Measurements from ENCODE around the gene ZNRD2.

ZNRD2 gene

DNA sequence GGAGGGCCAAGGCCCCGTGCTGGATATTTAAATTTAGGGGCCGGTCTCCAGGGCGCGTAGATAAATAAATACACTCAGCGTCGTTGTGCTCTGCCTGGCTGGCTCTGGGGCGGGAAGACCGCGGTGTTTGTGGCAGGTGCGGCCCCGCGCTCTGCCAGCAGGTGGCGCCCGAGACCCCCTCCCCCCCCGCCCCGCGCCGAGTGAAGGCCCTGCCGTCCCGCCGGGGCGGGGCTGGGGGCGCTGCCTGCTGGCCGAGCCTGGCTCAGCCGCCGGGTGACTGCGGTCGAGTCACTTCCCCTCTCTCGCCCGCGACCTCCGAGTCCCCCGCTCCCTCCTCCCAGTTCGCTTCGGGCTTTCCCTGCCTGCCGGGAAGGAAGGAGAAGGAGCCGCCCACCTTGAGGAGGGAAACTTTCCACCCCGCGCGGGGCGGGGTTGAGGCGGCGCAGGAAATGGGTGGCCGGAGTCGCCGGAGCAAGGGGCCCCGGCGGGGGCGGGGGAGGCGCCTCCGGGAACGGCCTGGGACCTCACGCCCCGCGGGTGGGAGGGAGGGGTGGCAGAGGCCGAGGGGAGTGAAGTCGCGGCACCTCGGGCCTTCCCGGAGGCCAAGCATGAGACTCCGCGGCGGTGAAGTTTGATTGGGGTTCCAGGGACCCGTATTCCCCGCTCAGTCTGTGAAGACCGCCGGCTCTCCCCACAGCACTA lies 4.0 kb downstream of the ZNRD2 start:
- no peak for DNase-seq

DNA sequence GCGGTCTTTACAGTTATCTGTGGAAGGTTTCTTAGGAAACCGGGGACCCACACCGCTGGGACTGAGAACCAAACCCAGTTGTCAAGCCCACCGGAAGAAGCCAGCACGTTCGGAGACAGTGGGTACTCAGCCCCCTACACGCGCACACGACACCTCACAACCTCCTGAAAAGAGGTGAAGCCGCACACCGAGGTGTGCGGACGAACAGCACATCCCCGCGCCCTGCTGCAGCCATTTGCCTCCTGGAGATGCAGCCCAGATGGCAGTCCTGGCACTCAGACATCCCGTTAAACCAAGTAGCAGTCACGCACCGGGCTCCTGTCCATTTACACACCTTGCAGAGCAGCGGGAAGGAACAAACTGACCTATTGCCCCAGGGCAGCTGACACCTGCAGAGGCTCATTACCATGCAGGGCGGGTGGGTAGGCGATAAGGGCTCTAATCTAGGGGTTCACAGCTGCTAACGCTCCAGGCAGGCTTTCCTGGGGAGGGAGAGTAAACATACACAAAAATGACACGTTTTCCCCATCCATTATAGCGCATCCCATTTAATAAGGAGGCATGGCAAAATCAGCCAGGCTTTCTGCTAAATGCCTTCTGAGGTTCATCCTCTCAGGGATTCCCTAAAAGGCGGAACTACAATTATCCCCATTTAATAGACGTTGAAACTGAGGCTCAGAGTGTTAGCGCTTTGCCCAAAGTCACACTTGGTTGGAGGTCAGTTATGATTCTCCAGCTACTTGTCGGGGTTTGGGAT lies 4.7 kb downstream of the ZNRD2 start:
- DNase-seq, result no peak

GRCh38 chr11:65575568-65576231 lies 5.4 kb downstream of the ZNRD2 start, which contains the start of gene EHBP1L1:
EHBP1L1 (plus strand) TSS chr11:65576053; CDS start chr11:65576303, 250 bp downstream.
- no peak for DNase-seq

- no peak for DNase-seq
Measured at GRCh38 chr11:65576232-65576866, 6.1 kb downstream of the ZNRD2 start.

DNA sequence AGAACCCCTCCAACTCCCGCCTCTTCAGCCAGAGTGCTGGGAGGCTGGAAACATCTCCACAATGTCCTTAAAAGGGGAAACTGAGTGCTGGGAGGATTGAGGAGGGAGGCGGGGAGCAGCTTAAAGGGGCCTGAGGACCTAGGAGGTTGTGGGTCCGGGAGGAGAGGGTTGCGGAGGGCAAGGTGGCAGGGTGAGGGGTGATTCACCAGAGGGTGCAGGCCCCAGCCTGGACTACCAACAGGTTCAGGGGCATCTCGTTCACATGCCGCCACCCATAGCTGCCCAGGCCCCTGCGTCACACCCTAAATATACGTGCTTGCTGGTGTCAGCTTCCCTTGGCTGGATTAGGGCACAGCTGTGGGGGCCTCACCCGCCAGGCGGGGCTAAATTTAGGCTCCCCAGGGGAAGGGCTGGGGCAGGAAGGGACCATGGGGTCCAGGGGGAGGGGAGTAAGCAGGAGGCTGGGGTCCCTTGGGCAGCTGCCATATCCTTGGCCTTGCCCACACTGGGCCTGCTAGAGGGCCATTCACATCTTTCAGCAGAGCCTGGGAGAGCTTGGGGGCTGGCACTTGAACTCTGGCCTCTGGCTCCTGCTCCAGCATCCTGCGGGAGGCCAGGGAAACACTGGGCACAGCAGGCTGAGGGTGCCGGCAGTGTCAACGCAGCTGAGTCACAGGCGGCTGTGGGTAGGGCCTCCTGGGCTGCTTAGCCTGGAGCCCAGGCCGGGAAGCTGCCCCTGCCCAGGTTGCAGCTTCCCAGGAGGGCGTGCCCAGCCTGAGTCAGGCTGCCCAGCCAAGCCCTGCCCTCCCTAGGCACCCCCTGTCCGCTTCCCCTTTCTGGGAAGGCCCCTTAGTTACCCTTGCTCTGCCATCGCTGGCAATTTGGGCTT lies 6.8 kb downstream of the ZNRD2 start:
- no peak for DNase-seq

DNA sequence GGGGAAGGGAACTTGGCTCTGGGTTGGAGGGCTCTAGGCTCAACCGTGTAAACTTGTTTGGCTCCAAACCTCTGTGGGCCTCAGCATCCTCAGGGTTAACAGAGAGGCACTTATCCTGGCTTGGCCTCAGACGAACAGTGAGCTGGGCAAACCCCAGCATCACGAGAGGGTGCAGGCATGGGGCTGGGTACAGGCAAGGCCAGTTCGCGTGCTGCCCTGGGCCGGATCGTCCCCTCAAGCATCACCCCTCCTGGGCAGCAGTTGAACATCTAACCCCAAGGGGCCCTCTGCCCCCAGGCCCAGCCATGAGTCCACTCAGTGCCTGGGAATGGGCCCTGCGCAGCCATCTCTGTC lies 7.5 kb downstream of the ZNRD2 start:
- DNase-seq, result no peak

DNA sequence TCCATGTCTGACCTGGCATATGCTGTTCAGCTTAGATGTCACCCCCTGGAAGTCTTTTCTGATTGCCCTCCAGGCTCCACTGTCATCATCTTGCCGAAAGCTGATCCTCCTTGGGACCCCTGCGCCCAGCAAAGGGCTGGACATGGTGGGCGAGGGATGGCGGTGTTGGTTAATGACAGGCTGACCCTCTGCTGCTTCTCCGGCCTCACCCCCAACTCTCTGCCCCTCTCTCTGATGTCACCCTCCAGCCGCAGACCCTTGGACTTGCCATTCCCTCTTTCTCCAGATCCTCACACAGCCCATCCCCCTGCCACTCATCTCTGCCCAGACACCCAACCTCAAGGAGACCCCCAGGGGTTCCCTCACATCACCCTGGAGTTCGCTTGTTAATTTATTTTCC lies 7.9 kb downstream of the ZNRD2 start:
- DNase-seq, result no peak

GRCh38 chr11:65578667-65579066 lies 8.4 kb downstream of the ZNRD2 start:
- no peak for DNase-seq

GRCh38 chr11:65579291-65579690 lies 9.0 kb downstream of the ZNRD2 start:
- no peak for DNase-seq

DNA sequence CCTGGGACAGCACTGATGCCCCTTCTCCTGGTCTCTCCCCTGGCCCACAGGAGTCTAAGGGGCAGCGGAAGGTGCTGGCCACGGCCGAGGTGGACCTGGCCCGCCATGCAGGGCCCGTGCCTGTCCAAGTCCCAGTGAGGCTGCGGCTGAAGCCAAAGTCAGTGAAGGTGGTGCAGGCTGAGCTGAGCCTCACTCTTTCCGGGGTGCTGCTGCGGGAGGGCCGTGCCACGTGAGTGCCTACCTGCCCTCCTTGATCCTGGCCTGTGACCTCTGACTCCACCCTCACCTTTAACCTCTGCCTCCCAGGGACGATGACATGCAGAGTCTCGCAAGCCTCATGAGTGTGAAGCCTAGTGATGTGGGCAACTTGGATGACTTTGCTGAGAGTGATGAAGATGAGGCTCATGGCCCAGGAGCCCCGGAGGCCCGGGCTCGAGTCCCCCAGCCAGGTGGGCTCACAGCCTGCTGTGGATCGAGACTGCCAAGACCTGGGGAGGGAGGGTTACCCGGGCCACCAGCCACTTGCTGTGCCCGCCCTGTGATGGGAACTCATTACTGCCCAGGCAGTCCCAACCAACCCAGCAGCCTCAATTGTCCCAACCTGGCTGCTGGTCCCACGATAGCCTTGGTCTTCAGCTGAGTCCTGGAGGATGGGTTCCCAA lies 9.9 kb downstream of the ZNRD2 start:
- no peak for DNase-seq

GRCh38 chr11:65580756-65581155 lies 10.5 kb downstream of the ZNRD2 start:
- no peak for DNase-seq

GRCh38 chr11:65581928-65582327 lies 11.7 kb downstream of the ZNRD2 start:
- DNase-seq, result no peak

- DNase-seq, result no peak
Measured at GRCh38 chr11:65583589-65583988, 13.3 kb downstream of the ZNRD2 start.

DNA sequence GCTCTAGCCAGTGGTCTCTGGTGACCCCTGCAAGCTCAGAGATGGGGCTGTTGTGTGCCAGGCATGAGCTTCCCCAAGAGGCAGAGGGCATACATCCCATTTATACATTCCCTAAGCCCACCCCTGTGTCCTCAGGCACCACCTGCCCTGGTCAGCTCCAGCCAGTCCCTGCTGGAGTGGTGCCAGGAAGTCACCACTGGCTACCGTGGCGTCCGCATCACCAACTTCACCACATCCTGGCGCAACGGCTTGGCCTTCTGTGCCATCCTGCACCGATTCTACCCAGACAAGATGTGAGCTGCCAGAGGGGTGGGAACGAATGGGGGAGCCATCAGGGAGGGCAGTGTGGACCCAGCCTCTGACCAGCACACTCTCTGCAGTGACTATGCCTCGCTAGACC lies 13.8 kb downstream of the ZNRD2 start:
- DNase-seq, result no peak

GRCh38 chr11:65584723-65585171 lies 14.5 kb downstream of the ZNRD2 start:
- DNase-seq, result no peak

- DNase-seq, result no peak
Measured at GRCh38 chr11:65585396-65586246, 15.3 kb downstream of the ZNRD2 start.

GRCh38 chr11:65586247-65586630 lies 16.0 kb downstream of the ZNRD2 start:
- DNase-seq, result no peak

- no peak for DNase-seq
Measured at GRCh38 chr11:65586676-65587075, 16.4 kb downstream of the ZNRD2 start.

DNA sequence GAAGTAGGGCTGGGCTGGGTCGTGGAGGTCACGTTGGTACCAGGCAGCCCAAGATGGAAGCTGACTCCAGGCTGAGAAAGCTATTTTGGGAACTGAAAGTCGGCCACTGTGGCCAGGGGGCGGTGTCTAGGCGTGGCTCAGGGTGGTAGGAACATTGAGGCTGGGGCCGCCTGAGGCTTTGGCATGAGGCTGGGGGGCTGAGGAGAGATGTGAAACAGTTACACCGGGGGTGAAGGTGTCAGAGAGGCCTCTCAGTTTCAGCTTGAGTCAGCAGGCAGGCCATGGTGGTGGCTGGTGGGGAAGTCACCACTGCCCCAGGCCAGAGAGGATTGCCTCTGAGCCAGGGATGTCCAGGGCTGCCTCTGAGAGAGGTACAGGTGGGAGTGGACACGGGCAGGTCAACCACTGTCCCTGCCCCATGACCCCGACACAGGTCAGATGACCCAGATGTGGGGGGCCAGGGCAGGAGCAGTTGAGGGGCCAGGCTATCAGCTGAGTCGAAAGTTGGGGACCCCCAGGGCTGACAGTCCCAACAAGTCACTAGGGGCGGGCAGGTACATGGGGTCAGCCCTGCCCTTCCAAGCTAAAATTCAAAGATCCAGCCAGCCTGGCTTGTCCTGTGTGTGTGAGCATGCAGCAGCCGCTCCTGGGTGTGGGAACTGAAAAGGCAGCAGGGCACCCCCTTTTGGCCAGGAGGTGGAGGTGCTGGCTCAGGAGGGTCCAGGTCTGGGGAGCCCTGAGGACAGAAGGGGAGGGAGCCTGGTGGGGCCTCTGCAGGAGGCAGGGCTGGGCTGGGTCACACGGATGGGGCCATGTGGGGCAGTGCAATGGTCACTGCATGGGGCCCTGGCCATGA lies 18.1 kb downstream of the ZNRD2 start:
- DNase-seq, result peak; percentile 13
